Measurements from ENCODE around the gene ABHD4. TPM values are rescaled to one million over a fixed set of nuclear protein-coding genes. Genes with fewer than 3 reads are reported as not detected.
A peak's percentile ranks its signal among the peaks of the same experiment; 100 is the strongest.
"Not testable (repeated sequence)": the region's sequence is repeated elsewhere in the genome, so short reads cannot be mapped to it uniquely, and the experiment has no call there.

Gene ABHD4
- total RNA-seq: 77.2 TPM

DNA sequence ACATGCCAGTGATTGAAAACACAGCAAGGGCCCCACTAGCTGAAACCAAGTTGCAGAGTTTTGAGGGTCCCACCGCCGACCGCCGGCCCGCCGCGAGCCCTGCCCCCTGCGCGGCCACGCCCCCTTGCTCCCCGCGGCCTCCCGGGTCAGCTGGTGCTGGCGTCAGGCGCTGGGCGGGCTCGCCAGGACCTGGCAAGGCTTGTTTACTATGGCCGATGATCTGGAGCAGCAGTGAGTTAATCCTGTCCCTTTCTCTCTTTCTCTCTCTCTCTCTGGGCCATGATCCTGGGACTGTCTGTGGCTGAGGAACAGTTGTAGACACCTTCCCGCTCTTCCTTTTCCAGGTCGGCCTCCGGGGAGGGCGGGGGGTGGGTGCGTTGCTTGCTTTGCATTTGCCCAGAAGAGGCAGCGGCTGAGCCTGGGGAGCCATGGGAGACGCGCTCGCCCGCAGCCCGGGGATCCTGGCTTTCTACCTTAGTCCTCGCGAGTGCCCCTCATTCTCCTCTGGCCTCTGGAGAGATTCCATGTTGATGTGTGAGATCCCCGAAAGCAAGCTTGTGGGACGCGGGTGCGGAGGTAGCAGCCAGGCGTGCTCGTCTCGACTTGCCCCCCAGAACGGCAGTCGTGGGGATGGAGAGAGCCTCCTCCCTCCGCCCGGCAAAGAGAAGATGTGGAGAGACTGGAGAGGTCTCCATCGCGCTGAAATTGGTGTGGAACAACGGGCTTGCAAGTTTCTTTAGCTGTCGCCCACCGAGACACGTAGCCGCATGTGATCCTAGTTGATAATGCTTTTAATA lies at the start of gene ABHD4:
TSS of gene ABHD4 (plus strand) at position 202 of the 797 bp plus-strand sequence. CDS start at position 209, 7 bp downstream.
- peak; percentile 82 for DNase-seq (ENCODE audit: low spot score)

DNA sequence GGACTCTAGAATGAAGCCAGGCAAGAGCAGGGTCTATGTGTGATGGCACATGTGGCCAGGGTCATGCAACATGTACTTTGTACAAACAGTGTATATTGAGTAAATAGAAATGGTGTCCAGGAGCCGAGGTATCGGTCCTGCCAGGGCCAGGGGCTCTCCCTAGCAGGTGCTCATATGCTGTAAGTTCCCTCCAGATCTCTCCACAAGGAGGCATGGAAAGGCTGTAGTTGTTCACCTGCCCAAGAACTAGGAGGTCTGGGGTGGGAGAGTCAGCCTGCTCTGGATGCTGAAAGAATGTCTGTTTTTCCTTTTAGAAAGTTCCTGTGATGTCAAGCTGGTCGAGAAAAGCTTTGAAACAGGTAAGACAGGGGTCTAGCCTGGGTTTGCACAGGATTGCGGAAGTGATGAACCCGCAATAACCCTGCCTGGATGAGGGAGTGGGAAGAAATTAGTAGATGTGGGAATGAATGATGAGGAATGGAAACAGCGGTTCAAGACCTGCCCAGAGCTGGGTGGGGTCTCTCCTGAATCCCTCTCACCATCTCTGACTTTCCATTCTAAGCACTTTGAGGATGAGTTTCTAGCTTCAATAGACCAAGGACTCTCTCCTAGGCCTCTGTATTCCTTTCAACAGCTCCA lies 48.7 kb upstream of the ABHD4 start:
- no peak for DNase-seq (ENCODE audit: low spot score)

DNA sequence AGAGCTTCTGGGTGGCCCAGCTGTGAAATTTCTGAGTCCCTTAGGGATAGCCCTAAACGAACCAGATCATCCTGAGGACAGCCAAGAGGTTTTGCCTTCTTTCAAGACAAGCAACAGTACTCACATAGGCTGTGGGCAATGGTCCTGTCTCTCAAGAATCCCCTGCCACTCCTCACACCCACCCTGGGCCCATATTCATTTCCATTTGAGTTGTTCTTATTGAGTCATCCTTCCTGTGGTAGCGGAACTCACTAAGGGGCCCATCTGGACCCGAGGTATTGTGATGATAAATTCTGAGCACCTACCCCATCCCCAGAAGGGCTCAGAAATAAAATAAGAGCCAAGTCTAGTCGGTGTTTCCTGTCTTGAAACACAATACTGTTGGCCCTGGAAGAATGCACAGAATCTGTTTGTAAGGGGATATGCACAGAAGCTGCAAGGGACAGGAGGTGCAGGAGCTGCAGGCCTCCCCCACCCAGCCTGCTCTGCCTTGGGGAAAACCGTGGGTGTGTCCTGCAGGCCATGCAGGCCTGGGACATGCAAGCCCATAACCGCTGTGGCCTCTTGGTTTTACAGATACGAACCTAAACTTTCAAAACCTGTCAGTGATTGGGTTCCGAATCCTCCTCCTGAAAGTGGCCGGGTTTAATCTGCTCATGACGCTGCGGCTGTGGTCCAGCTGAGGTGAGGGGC lies 48.0 kb upstream of the ABHD4 start:
- DNase-seq (ENCODE audit: low spot score): no peak

- no peak for DNase-seq (ENCODE audit: low spot score)
Observed at GRCh38 chr14:22551605-22551997, 46.5 kb upstream of the ABHD4 start.

GRCh38 chr14:22552001-22552826 lies 45.9 kb upstream of the ABHD4 start:
- no peak for DNase-seq (ENCODE audit: low spot score)

- DNase-seq (ENCODE audit: low spot score): no peak
Observed at GRCh38 chr14:22552827-22553076, 45.3 kb upstream of the ABHD4 start.

- no peak for DNase-seq (ENCODE audit: low spot score)
Observed at GRCh38 chr14:22553445-22553844, 44.7 kb upstream of the ABHD4 start.

- DNase-seq (ENCODE audit: low spot score): not testable (repeated sequence)
Observed at GRCh38 chr14:22553861-22554497, 44.1 kb upstream of the ABHD4 start.

DNA sequence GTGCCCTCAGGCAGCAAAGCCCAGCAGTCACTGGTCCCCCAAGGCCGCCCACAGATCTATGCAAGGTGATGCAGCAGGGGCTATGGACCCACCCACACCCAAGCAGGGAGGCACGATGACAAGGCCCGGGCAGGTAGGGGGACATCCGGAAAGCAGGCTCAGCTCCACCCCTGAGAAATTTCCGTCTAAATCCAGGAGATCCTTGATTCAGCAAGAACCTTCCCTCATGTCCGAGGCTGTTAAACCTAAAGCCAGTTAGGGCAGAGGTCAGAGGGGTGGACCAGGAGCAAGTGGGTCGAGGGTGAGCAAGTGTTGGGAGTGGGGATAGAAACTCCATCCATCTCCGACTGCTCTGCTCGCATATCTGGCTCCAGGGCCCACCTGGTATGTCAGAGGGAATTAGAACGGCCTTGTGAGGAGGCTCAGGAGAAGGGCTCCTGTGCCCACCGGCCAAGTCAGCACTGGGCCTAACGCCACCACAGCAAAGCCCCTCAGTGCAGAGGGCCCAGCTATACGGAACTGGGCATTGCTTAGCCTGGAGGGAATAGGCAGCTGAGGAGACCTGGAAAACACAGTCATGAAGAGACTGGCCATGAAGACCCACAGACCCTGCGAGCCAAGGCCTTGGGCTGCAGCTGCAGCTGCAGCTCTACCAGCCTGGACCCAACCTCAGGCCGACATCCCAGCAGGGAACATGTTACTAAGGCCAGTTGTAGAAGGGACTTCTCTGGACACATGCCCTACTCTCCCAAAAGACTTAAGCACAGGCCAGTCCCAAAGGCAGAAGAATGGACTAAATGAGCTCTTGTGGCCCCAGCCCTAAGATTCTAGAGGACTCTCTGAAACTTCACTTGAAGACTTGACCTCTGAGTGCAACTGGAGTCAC lies 43.4 kb upstream of the ABHD4 start:
- DNase-seq (ENCODE audit: low spot score): no peak

DNA sequence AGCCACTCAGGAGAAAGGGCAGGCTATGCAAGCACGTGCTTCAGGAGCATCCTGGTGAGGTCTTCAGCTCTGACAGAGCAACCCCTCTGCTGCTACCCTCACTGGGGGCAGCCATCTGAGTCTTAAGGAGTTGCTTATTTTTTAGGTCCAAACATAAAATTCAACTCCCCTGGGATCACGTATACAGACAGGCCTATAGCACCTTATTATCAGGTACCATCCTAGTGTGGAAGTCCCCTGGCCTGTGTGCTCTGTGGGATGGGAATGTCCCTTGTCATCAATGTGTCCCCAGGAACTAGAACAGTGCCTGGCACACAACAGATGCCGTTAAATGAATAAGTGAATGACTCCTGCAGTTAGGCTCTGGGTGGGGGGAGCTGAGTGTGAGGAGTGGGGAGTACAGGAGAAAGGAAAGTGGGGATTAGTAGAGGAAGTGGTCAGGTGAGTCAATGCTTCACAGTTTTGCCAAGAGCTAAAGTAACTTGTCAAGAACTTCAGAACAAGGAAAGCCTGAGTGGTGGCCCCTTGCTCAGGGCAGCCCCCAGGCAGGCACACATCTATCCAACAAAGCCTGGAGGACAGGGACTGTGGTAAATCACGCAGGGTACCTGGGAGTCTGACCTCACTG lies 42.6 kb upstream of the ABHD4 start:
- no peak for DNase-seq (ENCODE audit: low spot score)

GRCh38 chr14:22556021-22556989 lies 41.8 kb upstream of the ABHD4 start:
- DNase-seq (ENCODE audit: low spot score): peak; percentile 85

DNA sequence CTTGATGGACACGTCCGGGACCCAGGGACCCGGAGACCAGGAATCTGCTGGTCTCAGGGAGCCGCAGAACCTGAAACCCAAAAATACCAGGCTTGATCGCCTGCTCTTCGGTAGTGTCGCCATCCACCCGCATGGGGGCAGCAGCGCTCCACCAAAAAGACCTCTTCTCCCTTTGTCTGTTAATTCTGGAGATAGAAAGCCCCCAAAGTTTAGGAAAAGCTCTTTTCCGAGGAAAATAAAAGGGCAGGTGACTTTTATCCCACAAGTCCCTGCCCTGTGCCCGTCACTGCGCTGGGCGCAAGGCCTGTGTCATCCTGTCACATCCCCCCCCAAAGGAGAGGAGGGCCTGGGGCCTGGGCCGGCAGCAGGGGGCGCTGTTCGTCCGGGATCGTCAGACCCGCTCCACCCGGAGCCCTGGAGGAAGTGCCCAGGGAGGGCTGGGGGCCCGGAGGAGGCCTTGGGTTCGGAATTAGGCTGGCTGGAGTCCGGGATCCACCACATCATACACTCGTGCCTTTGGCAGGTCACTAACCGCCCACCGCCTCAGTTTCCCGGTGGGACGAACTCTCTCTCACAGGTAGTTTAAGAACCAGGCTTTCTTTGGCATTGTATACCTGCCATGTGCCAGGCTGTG lies 41.0 kb upstream of the ABHD4 start:
- DNase-seq (ENCODE audit: low spot score): peak; percentile 87

GRCh38 chr14:22557846-22558220 lies 40.3 kb upstream of the ABHD4 start:
- DNase-seq (ENCODE audit: low spot score): no peak

- no peak for DNase-seq (ENCODE audit: low spot score)
Observed at GRCh38 chr14:22558221-22558913, 39.7 kb upstream of the ABHD4 start.

- DNase-seq (ENCODE audit: low spot score): no peak
Observed at GRCh38 chr14:22559041-22559440, 39.1 kb upstream of the ABHD4 start.

- DNase-seq (ENCODE audit: low spot score): peak; percentile 83
Observed at GRCh38 chr14:22560662-22561365, 37.3 kb upstream of the ABHD4 start.

- no peak for DNase-seq (ENCODE audit: low spot score)
Observed at GRCh38 chr14:22561366-22561660, 36.8 kb upstream of the ABHD4 start.
